HuH-7.5 (cell line): ENCODE measurements around the gene RPL5.
"Not testable (repeated sequence)": the region's sequence is repeated elsewhere in the genome, so short reads cannot be mapped to it uniquely, and the experiment has no call there.

ENCODE experiments used
- DNase-seq: peaks from one replicate; pipeline ENCODE4 v3.0.0; 2011; ENCODE audit warnings: low spot score

The RPL5 gene

DNA sequence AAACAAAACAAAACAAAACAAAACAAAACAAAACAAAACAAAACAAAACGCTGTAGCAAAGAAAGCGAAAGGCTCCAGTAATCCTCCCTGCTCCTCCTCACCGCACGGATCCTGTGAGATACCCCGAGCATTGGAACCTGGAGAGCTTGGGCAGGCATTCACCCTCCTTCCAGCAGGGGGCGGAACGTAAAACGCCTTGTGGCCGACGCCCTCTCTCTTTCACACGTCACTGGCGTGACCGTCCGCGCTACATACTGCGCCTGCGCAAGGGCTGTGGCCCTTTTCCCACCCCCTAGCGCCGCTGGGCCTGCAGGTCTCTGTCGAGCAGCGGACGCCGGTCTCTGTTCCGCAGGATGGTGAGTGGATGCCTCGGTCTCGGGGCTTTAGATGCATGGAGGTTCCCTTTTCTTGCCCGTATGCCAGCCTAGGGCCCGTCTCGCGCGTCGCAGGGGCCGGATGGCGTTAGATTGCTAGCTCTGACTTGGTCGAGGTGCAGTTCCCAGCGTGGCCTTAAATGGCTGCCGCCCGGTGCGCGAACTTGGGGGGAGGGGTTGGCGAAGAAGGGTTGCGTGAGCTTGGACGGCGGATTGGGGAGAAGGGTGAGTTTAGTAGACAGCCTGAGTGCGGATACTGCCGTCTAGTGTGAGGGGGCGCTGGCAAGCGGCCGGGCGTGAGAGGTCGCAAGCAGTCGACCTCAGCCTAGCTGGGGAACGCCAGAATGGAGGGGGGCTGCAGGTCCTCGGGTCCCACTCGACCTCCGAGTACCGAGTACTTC is at the start of gene RPL5:
RPL5 (plus strand) TSS at position 279 of the 775 bp plus-strand sequence; CDS start at position 354, 75 bp downstream.
- DNase-seq = peak; percentile 82

DNA sequence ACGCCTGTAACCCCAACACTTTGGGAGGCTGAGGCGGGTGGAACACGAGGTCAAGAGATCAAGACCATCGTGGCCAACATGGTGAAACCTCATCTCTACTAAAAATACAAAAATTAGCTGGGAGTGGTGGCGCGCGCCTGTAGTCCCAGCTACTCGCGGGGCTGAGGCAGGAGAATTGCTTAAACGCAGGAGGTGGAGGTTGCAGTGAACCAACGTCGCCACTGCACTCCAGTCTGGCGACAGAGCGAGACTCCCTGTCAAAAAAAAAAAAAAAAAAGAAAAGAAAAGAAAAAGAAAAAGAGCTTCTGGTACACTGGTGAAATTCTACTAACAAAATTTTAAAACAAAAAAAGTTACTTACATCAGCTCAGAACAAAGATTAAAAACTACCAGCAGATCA is 48.3 kb upstream of the RPL5 start:
- DNase-seq = not testable (repeated sequence)

DNA sequence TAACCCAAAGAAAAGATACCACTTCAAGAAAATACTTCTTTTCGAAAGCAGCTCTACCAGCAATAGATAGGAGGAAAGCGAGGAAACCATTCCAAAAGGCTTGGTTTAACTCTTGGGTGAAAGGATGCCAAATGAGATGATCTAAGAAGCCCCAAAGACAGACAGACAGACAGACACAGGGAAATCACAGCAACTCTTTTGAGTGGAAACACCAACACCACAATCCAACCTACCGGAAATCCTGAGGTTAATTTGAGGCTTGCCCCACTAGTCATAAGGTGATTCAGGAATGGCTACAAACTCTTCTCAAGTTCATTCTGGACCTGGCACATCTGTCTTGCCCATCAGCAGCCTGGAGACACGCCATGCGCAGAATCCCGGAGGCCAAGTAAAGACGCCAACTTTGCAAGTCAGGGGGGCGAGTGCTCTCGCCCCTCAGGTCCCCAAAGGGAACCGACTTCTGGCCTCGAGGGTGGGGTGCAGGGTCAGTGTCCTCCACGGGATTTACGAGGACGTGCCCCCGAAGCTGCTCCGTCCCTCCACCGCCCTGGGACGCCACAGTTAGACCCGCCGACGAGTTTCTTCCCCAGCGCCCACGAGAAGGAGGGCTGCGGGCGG is 47.7 kb upstream of the RPL5 start:
- DNase-seq = peak; percentile 33

DNA sequence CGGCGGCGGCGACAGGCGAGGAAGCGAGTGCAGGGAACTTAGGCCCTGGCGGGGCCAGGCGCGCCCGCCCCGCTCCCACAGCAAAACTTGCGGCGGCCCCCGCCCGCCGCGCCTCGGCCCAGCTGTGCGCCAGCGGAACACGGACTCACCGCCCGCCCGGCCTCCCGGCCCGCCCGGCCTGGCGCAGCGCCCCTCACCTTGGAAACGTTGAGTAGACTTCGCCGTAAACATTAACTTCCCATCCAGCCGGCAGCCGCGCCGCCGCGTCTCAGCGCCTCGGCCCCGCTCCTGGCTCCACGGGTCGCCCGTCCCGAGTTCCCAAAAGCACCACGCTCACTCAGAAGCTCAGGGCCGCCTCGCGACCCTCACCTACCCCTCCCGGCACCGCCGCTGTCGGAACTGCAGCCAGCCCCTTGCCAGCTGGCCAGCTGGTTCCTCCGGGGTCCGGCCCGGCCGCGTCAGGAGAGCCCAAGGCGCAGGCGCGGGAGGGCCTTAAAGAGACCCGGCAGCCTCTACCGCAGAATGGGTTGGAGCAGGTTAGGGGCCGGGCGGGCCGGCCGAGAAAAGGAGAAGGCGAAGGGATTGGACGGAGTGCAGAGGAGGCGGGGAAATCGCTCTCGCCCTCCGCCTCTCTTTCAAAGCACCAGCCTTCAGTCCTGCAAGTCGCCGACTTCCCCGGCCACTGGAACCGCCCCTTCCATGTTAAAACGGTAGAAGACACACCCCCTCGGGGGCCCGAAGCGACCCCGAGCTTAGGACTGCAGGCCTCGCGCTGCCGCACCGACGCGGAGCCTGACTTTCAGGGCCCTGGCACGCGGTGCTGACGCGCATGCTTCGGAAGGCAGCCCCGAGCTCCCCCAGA is 47.0 kb upstream of the RPL5 start, which contains the start of gene EVI5:
EVI5 (minus strand) TSS at position 470 of the 862 bp plus-strand sequence. CDS start 48,562 bp downstream, outside the sequence.
- peak; percentile 85 for DNase-seq

DNA sequence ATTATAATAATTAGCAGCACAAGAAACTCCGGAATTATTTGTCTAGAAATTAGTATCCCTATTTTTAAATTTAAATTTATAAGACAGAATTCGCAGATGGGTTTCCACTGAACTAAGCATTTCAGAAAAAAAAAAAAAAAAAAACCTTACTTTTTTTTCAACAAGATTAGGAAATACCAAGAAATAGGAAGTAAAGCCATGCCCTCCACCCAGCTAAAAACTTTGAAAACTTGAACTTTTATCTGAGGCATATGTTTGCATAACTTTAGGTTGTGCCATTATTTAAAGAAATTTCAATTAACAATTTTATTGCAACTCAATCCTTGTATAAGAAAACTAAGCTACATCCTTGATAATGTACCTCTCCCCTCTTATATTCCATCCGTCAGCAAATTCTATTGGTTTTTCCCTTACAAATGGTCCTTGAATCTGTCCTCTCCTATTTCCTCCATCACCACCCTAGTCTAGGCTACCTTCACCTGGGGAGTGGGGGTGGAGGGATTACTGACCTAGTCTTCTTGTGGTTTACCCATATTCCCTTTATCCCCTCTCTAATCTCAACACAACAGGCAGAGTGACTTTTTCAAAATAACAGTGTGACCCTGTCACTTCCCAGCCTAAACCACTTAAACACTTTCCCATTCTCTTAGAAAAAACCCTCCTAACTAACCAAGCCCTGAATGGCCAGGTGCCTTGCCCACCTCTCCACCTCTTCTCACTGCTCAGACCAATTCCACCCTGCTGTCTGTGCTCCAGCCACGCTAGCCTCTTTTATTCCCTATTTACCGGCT is 45.5 kb upstream of the RPL5 start:
- DNase-seq = no peak

DNA sequence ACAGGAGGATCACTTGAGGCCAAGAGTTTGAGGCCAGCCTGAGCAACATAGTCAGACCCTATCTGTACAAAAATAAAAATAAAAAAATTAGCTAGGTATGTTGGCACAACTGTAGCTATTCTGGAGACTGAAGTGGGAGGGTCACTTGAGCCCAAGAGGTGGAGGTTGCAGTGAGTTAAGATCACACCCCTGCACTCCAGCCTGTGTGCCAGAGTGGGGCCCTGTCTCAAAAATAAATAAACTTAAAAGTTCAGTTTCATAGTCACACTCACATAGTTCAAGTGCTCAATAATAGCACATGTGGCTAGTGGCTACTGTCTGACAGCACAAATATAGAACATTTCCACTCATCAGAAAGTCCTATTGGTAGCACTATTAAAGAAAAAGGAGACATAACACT is 41.8 kb upstream of the RPL5 start:
- no peak for DNase-seq

DNA sequence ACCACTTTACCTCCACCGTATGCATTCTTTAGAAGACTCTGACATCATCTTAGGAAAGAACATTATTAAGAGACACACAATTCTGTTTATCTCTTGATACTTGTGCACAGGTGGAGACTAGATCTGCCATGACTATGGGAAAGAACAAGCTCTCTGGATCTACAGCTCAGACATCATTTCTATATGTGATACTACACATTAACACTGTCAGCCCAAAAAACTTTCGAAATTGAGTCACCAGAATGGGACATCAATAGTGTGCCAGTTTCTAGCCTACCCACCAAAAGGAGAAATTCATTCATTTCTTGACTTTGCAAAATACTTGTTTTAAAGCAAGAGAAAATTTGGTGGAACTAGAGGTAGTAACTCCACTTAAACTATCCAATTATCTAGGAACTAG is 41.0 kb upstream of the RPL5 start:
- DNase-seq = no peak

DNA sequence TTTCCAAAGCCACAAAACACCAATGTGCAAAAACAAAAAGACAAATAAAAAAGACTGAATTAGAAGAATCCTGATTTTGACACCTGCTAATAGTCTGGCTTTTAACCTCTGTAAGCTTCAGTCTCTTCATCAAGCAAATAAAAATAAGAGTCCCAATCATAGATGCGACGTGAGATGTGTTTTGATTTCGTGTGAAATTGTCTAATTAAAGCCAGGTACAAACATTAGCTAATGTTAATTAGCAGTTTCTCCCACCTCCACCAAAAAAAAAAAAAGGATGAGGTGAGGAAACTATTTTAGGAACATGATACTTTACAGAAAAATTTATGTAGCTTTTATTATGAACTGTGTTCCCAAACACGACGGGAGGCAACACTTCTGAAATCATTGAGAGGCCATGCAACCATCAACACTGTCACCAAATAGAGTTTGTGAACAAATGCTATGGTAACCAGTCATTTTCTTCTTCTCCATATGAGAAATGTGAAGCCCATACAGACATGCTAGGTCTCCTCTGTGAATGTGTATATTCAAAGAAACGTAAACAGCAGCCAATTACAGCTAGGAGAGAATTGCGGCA is 40.3 kb upstream of the RPL5 start:
- DNase-seq = no peak

DNA sequence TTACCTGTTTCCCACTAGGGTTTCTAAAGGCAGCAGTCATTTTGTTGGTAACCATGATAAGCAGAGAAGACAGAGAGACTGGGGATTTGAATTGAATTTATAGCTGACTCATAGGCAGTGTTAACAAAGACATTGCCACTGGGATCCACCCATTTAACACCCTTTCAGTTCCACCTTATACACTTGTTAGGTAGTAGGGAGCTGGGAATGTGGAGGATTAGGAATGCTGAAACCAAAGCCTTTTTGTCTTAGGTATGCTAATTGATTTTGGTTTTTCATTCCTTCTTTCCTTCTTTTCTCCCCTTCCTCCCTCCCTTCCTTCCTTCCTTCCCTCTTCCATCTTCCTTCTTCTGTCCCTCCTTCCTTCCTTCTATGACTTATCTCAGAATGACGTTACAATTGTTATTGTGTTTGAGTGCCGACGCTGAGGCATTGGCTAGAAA is 39.5 kb upstream of the RPL5 start:
- DNase-seq = no peak

DNA sequence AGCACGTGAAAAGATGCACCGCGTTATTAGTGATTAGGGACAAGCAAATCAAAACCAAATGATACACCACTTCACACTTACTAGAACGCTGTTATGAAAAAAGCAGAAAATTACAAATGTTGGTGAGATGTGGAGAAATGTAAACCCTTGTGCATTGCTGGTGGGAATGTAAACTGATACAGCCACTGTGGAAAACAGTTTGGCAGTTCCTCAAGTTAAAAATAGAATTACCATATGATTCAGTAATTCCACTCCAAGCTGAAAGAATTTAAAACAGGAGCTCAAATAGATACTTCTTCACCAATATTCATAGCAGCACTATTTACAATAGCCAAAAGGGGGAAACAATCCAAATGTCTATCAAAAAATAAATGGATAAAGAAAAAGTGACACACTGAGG is 36.7 kb upstream of the RPL5 start:
- no peak for DNase-seq

DNA sequence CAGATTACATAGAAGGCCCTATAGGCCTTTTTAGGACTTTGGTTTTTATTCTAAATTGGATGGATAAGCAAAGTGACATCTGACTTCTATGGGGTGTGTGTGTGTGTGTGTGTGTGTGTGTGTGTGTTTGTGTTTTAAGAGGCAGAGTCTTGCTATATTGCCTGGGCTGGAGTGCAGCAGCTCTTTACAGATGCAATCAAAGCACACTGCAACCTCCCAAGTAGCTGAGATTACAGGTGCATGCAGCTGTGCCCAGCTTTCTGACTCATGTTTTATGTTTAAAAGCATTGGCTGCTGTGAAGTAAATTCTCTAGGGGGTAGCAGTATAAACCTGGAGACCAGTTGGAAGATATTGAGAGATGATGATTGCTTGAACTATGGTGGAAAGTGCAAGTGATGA is 34.5 kb upstream of the RPL5 start:
- DNase-seq = no peak

DNA sequence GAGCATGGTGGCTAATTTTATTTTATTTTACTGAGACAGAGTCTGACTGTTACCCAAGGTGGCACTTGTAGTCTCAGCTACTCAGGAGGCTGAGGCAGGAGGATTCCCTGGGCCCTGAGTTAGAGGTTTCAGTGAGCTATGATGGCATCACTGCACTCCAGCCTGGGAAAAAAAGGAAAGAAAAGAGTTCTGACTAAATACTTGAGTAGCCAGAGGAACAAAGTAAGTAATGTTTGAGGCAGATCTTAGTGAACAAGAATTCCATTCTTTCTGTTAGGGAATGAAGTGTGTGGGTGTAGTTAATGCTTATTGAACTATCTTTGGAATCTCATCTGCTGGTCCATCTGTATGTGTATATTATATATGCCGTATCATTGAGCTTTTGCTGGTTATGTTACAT is 33.9 kb upstream of the RPL5 start:
- no peak for DNase-seq

DNA sequence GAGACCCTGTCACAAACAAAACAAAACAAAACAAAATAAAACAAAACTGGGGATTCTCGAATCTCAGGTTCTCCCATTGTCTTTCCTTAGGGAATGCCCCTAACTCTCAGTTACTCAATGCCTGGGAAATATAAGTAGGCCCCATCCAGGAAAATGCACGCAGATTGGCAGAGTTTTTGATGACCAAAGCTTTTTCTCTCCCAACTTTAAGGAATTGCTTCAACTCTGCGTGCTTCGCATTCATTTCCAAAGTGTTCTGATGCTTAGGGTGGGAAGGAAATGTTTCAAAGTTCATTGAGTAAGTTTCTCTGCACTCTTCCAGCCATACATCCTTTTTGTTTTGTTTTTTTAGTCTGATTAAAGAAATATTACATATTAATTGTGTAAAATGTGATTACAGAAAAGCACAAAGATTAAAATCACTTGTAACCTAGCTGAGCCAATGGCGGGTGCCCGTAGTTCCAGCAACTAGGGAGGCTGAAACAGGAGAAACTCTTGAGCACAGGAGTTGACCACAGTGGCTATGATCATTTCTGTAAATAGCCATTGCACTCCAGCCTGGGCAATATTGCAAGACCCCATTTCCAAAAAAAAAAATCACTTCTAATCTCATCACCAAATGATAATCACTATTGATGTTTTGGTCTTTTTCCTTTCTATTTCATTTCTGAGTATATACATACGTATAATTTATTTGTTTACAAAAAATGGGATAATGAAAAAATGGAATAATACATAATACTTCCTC is 28.5 kb upstream of the RPL5 start:
- DNase-seq = no peak

DNA sequence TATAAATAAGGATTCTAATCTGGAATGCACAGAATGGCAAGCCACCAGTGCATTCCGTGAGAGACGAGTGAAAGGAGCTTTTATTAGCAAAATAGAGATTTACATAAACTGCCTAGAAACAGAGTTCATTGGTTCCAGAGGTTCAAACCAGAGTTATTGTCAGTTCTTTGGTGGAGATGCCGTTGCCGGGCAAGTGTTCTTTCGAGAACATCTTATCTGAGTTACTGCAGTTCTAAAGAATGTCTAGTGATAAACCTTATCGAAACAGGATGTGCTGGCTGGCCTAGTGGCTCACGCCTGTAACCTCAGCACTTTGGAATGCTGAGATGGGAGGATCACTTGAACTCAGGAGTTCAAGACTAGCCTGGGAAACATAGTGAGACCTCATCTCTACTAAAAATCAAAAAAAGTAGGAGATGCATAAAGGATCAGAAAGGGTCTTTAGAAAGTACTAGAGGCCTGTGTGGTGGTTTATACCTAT is 27.1 kb upstream of the RPL5 start:
- no peak for DNase-seq

DNA sequence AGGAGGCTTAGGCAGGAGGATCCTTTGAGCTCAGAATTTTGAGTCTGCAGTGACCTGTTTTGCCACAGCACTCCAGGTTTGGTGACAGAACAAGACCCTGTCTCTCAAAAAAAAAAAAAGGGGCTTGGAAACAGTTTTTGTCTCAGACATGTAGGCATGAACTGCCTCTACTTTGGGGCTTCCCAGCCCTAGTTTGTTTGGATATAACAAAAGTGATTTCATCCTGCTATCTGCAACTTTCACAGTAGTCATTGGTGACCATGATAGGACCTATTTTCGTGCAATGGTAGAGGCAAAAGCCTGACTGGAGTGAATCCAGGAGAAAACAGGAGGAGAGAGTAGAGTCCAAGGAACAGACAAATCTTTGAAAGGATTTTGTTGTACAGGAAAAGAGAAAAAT is 26.6 kb upstream of the RPL5 start:
- DNase-seq = no peak

DNA sequence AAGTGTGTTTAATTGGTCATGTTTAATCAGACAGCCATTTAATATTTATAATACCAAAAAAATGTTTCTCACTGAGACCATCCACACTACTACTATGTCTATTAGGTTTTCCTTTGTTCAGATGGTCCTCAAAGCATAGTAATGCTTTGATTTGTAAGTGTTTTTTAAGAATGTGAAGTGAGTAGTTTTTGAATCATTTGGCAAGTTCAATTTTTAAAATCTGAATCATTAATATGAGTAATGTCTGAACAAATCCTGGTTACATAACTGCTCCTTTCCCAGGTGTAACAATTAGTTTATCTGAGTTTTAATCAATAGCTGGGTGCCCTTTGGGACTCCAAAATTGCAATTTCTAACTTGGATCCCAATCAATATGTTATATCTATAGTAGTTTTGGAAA is 23.5 kb upstream of the RPL5 start:
- no peak for DNase-seq

DNA sequence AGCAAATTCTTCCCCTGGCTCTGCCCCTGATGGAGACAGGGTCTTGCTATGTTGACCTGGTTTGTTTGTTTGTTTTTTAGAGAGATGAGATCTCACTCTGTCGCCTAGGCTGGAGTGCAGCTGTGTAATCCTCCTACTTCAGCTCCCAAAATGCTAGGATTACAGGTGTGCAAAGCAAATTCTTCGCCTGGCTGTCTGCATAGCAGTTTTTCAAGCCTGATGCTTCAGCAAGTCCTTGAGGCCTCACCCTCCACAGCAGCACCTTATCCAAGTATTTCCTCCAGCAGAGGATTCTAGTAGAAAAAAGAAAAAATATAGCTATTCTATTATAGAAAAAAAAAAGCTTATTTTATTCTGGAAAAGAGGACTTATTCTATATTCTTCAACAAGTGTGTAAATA is 15.1 kb upstream of the RPL5 start:
- DNase-seq = no peak

DNA sequence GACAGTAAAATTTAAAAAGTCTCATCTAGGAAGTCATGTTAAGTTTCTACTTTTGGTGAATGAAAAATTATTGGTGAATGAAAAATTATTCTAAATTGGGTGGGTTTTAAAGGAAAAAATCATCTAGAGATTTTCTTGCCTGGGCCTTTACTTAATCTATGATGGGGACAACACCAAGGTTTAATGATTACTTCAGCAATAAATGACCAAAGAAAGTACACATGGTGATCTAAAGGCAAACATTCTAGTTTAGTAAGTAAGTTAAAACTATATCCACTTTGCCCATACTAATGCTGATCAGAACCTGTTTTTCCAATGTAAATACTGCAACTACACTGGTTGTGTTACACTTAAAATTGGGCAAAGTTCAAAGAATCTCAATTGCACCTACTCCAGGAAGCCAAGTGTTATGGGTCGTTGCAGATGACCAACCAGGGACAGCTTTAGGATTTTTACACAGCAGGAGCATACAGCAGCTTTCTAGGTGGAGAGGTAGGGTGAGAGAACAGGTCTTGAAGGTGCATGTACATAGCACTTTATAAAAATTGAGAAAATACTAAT is 14.6 kb upstream of the RPL5 start:
- DNase-seq = no peak

DNA sequence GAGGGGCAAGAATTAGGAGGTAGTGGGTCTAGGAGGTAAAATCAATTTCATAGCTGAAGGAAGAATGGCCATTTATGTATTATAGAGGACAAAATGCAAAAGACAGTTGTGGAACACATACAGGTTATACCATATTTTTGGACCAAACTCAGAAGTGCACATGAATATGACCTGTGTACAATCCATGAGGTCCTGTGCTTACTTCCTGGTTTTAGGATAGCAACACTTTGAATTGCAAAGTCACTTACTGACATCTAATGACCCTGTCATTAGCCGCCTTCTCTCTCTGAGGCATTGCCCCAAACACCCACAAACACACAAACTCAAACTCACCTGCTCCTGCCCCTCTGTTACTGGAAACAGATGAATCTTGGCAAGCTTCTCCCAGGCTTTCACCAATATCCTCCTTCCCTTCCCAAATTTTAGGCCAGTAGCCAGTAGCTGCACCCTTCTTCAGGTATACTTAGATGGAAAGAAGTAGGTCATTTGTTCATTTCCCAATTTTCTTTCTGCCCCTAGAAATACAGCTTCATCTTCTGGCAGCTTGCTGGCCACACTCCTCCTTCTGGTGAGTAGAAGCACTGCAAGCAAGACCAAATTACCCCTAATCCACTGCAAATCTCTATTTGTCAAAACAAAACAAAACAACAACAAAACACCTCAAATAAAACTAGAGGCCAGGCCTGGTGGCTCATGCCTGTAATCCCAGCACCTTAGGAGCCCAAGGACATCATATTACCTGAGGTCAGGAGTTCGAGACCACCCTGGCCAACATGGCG is 13.7 kb upstream of the RPL5 start:
- DNase-seq = no peak

DNA sequence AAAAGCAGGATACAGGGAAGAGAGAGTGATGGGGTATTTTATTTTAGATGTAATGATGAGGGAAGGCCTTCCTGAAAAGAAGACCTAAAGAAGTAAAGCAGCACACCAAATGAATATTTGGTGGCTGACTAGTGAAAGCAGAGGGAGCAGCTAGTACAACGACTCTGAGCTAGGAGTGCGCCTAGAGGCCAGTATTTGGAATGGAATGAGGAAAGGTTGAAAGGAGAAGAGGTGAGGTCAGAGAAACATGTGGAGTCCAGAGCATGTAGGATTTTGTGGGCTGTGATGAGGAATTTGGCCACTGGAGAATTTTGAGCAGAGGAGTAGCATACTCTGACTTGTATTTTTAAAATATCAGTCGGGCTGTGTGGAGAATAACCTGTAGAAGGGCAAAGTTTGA is 11.8 kb upstream of the RPL5 start:
- DNase-seq = no peak
